Natural killer cell (primary cell): Measurements from ENCODE around the gene MARF1. TPM values are rescaled to one million over a fixed set of nuclear protein-coding genes. Genes with fewer than 3 reads are reported as not detected.

ENCODE experiments used
- ATAC-seq, 3 donors: fragments of 150-1000 bp in 2 of 3; fragments of 200-7000 bp in 1 of 3; cut with Tn5 transposase; 1 replicate in 1 of 3; 2 replicates in 2 of 3; pipeline ENCODE4 v1.10.0; 2021; ENCODE audit warnings: mild to moderate bottlenecking in 2 of 3, moderate library complexity in 2 of 3
- DNase-seq, 2 donors: peaks; one replicate each; pipeline versions ENCODE4 v3.0.0 to v3.0.0-alpha.2; 2013 to 2021; ENCODE audit warnings: mixed read lengths in 1 of 2
- H3K27ac ChIP-seq: one replicate; pipeline ENCODE4 v1.5.1; 2013; ENCODE audit warnings: mild to moderate bottlenecking, low read length
- H3K27me3 ChIP-seq: one replicate; pipeline ENCODE4 v1.6.1; 2013; ENCODE audit warnings: low read length; ENCODE audit not compliant: control insufficient read depth, insufficient read depth
- H3K36me3 ChIP-seq: one replicate; pipeline ENCODE4 v1.6.1; 2013; ENCODE audit warnings: low read length; ENCODE audit not compliant: control insufficient read depth, insufficient read depth
- H3K4me1 ChIP-seq: one replicate; pipeline ENCODE4 v1.6.1; 2013; ENCODE audit warnings: low read length; ENCODE audit not compliant: control insufficient read depth, insufficient read depth
- H3K4me3 ChIP-seq: one replicate; pipeline ENCODE4 v1.5.1; 2013; ENCODE audit warnings: low read length
- H3K9me3 ChIP-seq: one replicate; pipeline ENCODE4 v1.6.1; 2013; ENCODE audit warnings: low read length; ENCODE audit not compliant: control insufficient read depth, insufficient read depth
- H3K27ac Mint-ChIP-seq, 2 donors: one replicate each; pipeline ENCODE4 v1.8.0; 2022; ENCODE audit warnings: mild to moderate bottlenecking in 2 of 2, mixed read lengths in 2 of 2, moderate library complexity in 1 of 2
- H3K27me3 Mint-ChIP-seq, 2 donors: one replicate each; pipeline ENCODE4 v1.8.0; 2022; ENCODE audit warnings: low read depth in 2 of 2, mixed read lengths in 2 of 2
- H3K36me3 Mint-ChIP-seq: one replicate; pipeline ENCODE4 v1.8.0; 2022; ENCODE audit warnings: mixed read lengths
- H3K4me1 Mint-ChIP-seq, 2 donors: one replicate each; pipeline ENCODE4 v1.8.0; 2022; ENCODE audit warnings: mixed read lengths in 2 of 2
- H3K4me3 Mint-ChIP-seq: one replicate; pipeline ENCODE4 v1.8.0; 2022; ENCODE audit warnings: mild to moderate bottlenecking, moderate library complexity, mixed read lengths
- H3K9me3 Mint-ChIP-seq, 2 donors: one replicate each; pipeline ENCODE4 v1.8.0; 2022; ENCODE audit warnings: mixed read lengths in 2 of 2
- CTCF ChIP-seq: fragments of 200-600 bp; IDR thresholded peaks from one replicate; pipeline ENCODE4 v1.8.0; 2022; ENCODE audit warnings: antibody characterized with exemption
- WGBS: methylation state at CpG from one replicate; pipeline ENCODE4 v1.1.7; 2013; ENCODE audit warnings: missing lambda C conversion rate; ENCODE audit not compliant: insufficient coverage; 5-methylcytosine and 5-hydroxymethylcytosine counted together
- intact Hi-C: fragments of 100-400 bp; cut with micrococcal nuclease; formaldehyde crosslinking; loops from one replicate; pipeline ENCODE4 v1.14.2; 2022
- total RNA-seq, 4 donors: library from RNA; stranded (reverse); fragments of 120-200 nt in 1 of 4; gene quantifications; one replicate each; pipeline versions ENCODE4 v1.2.3 to v1.2.4, GENCODE V29; 2013 to 2022

MARF1 gene
- total RNA-seq, 3 donors from 2014 or later (not counting 1 experiment from before 2014, with no cell fraction given): 127 to 149 (median 140) TPM

- Histone ChIP-seq H3K4me1 (no peaks in the 10 kb centered on the region), H3K4me3 (no peak overlapping the region), H3K9me3 (no peaks in the 10 kb centered on the region), H3K27ac (no peak overlapping the region), H3K27me3 (no peaks in the 10 kb centered on the region), H3K36me3 (peaks cover 70% of the 10 kb centered on the region)
- peak overlapping the region in 1 of 2 donors; percentile 51 for H3K27ac Mint-ChIP-seq
- H3K4me3 Mint-ChIP-seq: no peak overlapping the region
- TF ChIP-seq CTCF: no peak
- no peak for DNase-seq
- no peak for ATAC-seq
- H3K27me3 Mint-ChIP-seq: no peaks in the 10 kb centered on the region
- H3K4me1 Mint-ChIP-seq: peaks cover 11 to 21% of the 10 kb centered on the region in 2 donors
- H3K36me3 Mint-ChIP-seq: peaks cover 19% of the 10 kb centered on the region
- 92% methylated on average over 2 of the region's 2 CpGs for WGBS
- H3K9me3 Mint-ChIP-seq: no peaks in the 10 kb centered on the region
- intact Hi-C loops: no loop called here
Observed at GRCh38 chr16:15631730-15632409, 11.1 kb downstream of the MARF1 start.

- no peak overlapping the region for H3K4me3 Mint-ChIP-seq
- H3K9me3 Mint-ChIP-seq: no peaks in the 10 kb centered on the region
- ATAC-seq: no peak
- peaks cover 76% of the 10 kb centered on the region for H3K36me3 ChIP-seq
- intact Hi-C loops: no loop called here
- no peaks in the 10 kb centered on the region for H3K4me1 ChIP-seq
- WGBS: over 99% methylated on average over 8 of the region's 8 CpGs
- no peaks in the 10 kb centered on the region for H3K9me3 ChIP-seq
- H3K27ac Mint-ChIP-seq: no peak overlapping the region
- peaks cover 26% of the 10 kb centered on the region for H3K36me3 Mint-ChIP-seq
- H3K27me3 Mint-ChIP-seq: no peaks in the 10 kb centered on the region
- TF ChIP-seq CTCF: no peak
- no peak overlapping the region for H3K27ac ChIP-seq
- H3K4me1 Mint-ChIP-seq: peaks cover 0 to 8% of the 10 kb centered on the region in 2 donors
- no peak for DNase-seq
- no peaks in the 10 kb centered on the region for H3K27me3 ChIP-seq
- H3K4me3 ChIP-seq: no peak overlapping the region
Observed at GRCh38 chr16:15621889-15622288, 21.1 kb downstream of the MARF1 start.

- peaks cover 30% of the 10 kb centered on the region for H3K36me3 Mint-ChIP-seq
- WGBS: 97% methylated on average over 3 of the region's 4 CpGs
- no peaks in the 10 kb centered on the region for H3K9me3 ChIP-seq
- H3K36me3 ChIP-seq: peaks cover 80% of the 10 kb centered on the region
- H3K27me3 Mint-ChIP-seq: no peaks in the 10 kb centered on the region
- no peaks in the 10 kb centered on the region for H3K9me3 Mint-ChIP-seq
- H3K27ac Mint-ChIP-seq: no peak overlapping the region
- no peak for TF ChIP-seq CTCF
- no peak overlapping the region for H3K4me3 Mint-ChIP-seq
- no peak overlapping the region for H3K4me3 ChIP-seq
- no peaks in the 10 kb centered on the region for H3K27me3 ChIP-seq
- H3K27ac ChIP-seq: no peak overlapping the region
- DNase-seq (no peak), ATAC-seq (no peak)
- H3K4me1 Mint-ChIP-seq: peaks cover 0 to 8% of the 10 kb centered on the region in 2 donors
- H3K4me1 ChIP-seq: no peaks in the 10 kb centered on the region
- intact Hi-C loops: no loop called here
Observed at GRCh38 chr16:15621456-15621855, 21.5 kb downstream of the MARF1 start.
